ENCODE data around the gene SEMA5A. TPM values are rescaled to one million over a fixed set of nuclear protein-coding genes. Genes with fewer than 3 reads are reported as not detected.

SEMA5A gene
- total and polyA plus RNA-seq, 2 of the 8 experiments (the other 6 are each of a cell fraction or from before 2014, with no cell fraction given): 5.3 to 8.9 TPM

DNA sequence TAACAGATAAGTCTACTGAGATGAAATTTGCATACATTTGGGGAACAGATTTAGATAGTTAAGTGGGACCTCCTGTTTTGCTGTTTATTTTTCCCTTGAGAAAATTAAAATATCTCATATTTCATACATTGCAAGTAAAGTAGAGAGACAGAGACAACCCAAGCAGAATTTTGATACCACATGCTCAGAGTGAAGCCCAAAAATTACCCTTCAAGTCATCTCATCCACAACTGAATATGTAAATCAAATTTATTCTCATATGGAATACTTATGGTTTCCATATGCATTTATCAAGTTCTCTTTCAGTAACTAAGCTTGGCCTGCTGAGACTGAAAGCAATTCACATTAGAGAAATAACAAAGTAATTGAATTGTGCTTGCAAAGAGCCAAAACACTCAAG is 474.4 kb downstream of the SEMA5A start:
- Histone ChIP-seq H2BK15ac (ENCODE audit: low read length) (no peak overlapping the region), H3K4me2 (ENCODE audit: insufficient read depth in 1 of 2, low read depth in 2 of 2, low read length in 2 of 2) (no peak overlapping the region), H3K4ac (replicated peaks; ENCODE audit: insufficient read length, low read depth, low read length) (no peak overlapping the region), H3K9ac (replicated peaks in 1 of 4; ENCODE audit: extremely low read depth in 1 of 4, low read depth in 3 of 4, low read length in 3 of 4) (no peak overlapping the region), H2BK20ac (ENCODE audit: low read length) (no peak overlapping the region), H2BK120ac (replicated peaks; ENCODE audit: low read depth, low read length) (no peak overlapping the region), H3K27me3 (replicated peaks in 1 of 4; ENCODE audit: control insufficient read depth in 3 of 4, extremely low read depth in 1 of 4, insufficient read depth in 3 of 4, low read length in 3 of 4) (no peaks in the 10 kb centered on the region), H3K9me3 (ENCODE audit: insufficient read depth in 2 of 2, low read depth in 1 of 2, low read length in 1 of 2) (no peaks in the 10 kb centered on the region), H3K56ac (replicated peaks; ENCODE audit: insufficient read length, low read depth, low read length) (no peak overlapping the region), H3K79me1 (ENCODE audit: low read depth, low read length) (no peaks in the 10 kb centered on the region), H3K23me2 (ENCODE audit: low read depth, low read length) (no peaks in the 10 kb centered on the region), H2BK12ac (ENCODE audit: low read depth, low read length) (no peak overlapping the region), H4K20me1 (replicated peaks in 1 of 2; ENCODE audit: control insufficient read depth in 1 of 2, insufficient read depth in 2 of 2, low read length in 2 of 2) (no peaks in the 10 kb centered on the region), H3K4me1 (replicated peaks in 1 of 4; ENCODE audit: control insufficient read depth in 3 of 4, insufficient read depth in 4 of 4, low read length in 3 of 4) (no peaks in the 10 kb centered on the region), H4K5ac (ENCODE audit: insufficient read length, low read depth, low read length) (no peak overlapping the region), H2AK5ac (ENCODE audit: low read depth, low read length) (no peak overlapping the region), H2BK5ac (ENCODE audit: low read depth, low read length) (no peak overlapping the region), H3K36me3 (ENCODE audit: control insufficient read depth in 2 of 4, insufficient read depth in 4 of 4, low read length in 3 of 4) (no peaks in the 10 kb centered on the region), H4K91ac (replicated peaks; ENCODE audit: insufficient read length, low read length) (no peak overlapping the region), H4K8ac (ENCODE audit: extremely low read depth, insufficient read depth, low read length) (no peak overlapping the region), H3K14ac (ENCODE audit: insufficient read length) (no peak overlapping the region), H3K27ac (ENCODE audit: low read depth, low read length) (no peak overlapping the region), H3K4me3 (ENCODE audit: extremely low read depth in 1 of 4, insufficient read depth in 2 of 4, low read depth in 3 of 4, low read length in 4 of 4) (no peak overlapping the region), H3K79me2 (ENCODE audit: control insufficient read depth in 1 of 2, insufficient read depth in 2 of 2, low read length in 2 of 2) (no peaks in the 10 kb centered on the region), H2AFZ (ENCODE audit: low read length) (no peak overlapping the region), H3K18ac (ENCODE audit: extremely low read depth, low read length) (no peak overlapping the region), H3K23ac (ENCODE audit: insufficient read length) (no peak overlapping the region)
- ChIA-PET POLR2A (ENCODE audit: partially characterized antibody) (no interaction called here), CTCF (ENCODE audit: partially characterized antibody) (no interaction called here)
- TF ChIP-seq POLR2AphosphoS5 (IDR thresholded peaks at IDR 0.05; ENCODE audit: low read depth, low read length): no peak
- no peak for TF ChIP-seq RNF2 (IDR thresholded peaks at IDR 0.05; ENCODE audit: borderline replicate concordance, low read depth, low read length, missing control alignments, poor library complexity, severe bottlenecking)
- TF ChIP-seq KDM1A (IDR thresholded peaks at IDR 0.05; ENCODE audit: borderline replicate concordance, low read length): no peak
- TF ChIP-seq SUZ12 (IDR thresholded peaks at IDR 0.05; ENCODE audit: low read length): no peak
- TF ChIP-seq POU5F1 (IDR thresholded peaks at IDR 0.05; ENCODE audit: low read depth, low read length): no peak
- TF ChIP-seq CHD2 (IDR thresholded peaks at IDR 0.05; ENCODE audit: low read length): no peak
- TF ChIP-seq ATF3 (IDR thresholded peaks at IDR 0.05; ENCODE audit: insufficient read depth, low read depth, low read length): no peak
- TF ChIP-seq POLR2A (IDR thresholded peaks at IDR 0.05; ENCODE audit: control extremely low read depth in 1 of 2, low read depth in 2 of 2, low read length in 2 of 2): no peak
- TF ChIP-seq CTCF (IDR thresholded peaks at IDR 0.05; ENCODE audit: control extremely low read depth in 1 of 3, insufficient read depth in 1 of 3, low read depth in 1 of 3, low read length in 3 of 3): no peak
- TF ChIP-seq CTBP2 (IDR thresholded peaks at IDR 0.05; ENCODE audit: borderline replicate concordance, insufficient read depth, insufficient read length, low read length): no peak
- no peak for TF ChIP-seq BACH1 (IDR thresholded peaks at IDR 0.05; ENCODE audit: low read length)
- TF ChIP-seq NRF1 (IDR thresholded peaks at IDR 0.05; ENCODE audit: low read depth, low read length): no peak
- FAIRE-seq (no peak), DNase-seq (ENCODE audit: low read depth in 1 of 2, low spot score in 2 of 2) (no peak)

All from H1 (cell line).